Vagina (tissue), 2 donors: ENCODE results near the gene PIWIL1.

ENCODE experiments used
- CTCF ChIP-seq, 3 experiments: fragments of 450-650 bp in 2 of 3; fragments of 200-600 bp in 1 of 3; sonication (generic) in 1 of 3; IDR thresholded peaks; one replicate each; pipeline ENCODE4 v1.5.1; 2017 to 2019; ENCODE audit warnings: antibody characterized with exemption in 3 of 3, mild to moderate bottlenecking in 2 of 3, moderate library complexity in 2 of 3
- POLR2A ChIP-seq, 2 donors: fragments of 450-650 bp; IDR thresholded peaks; one replicate each; pipeline ENCODE4 v1.6.1; 2017; ENCODE audit warnings: antibody characterized with exemption in 2 of 2, mild to moderate bottlenecking in 2 of 2, moderate library complexity in 2 of 2
- POLR2AphosphoS5 ChIP-seq, 2 donors: sonication (generic); formaldehyde crosslinking; IDR thresholded peaks; one replicate each; pipeline ENCODE4 v1.9.0; 2017; ENCODE audit warnings: antibody characterized with exemption in 2 of 2, mild to moderate bottlenecking in 2 of 2, low read depth in 1 of 2; ENCODE audit not compliant: insufficient read depth in 1 of 2

GRCh38 chr12:130375296-130376287, 37.9 kb downstream of the PIWIL1 start:
- TF ChIP-seq POLR2A (IDR thresholded peaks at IDR 0.05) (no peak), CTCF (IDR thresholded peaks at IDR 0.05) (no peak), POLR2AphosphoS5 (IDR thresholded peaks at IDR 0.05; ENCODE audit: insufficient read depth in 1 of 2, low read depth in 1 of 2) (no peak)
